Ecto neural progenitor cell (in vitro differentiated cells): ENCODE measurements around the gene TMEM178B.
"Not testable (repeated sequence)": the region's sequence is repeated elsewhere in the genome, so short reads cannot be mapped to it uniquely, and the experiment has no call there.

Experiments used
- DNase-seq: peaks from one replicate; pipeline ENCODE4 v3.0.0-alpha.2; 2018; ENCODE audit warnings: low spot score

Gene TMEM178B

GRCh38 chr7:141185369-141185967 lies 111.6 kb downstream of the TMEM178B start:
- DNase-seq = no peak

GRCh38 chr7:141189231-141189630 lies 115.4 kb downstream of the TMEM178B start:
- DNase-seq = no peak

- DNase-seq = no peak
Observed at GRCh38 chr7:141190495-141190894, 116.6 kb downstream of the TMEM178B start.

GRCh38 chr7:141191277-141191676 lies 117.4 kb downstream of the TMEM178B start:
- no peak for DNase-seq

- DNase-seq = no peak
Observed at GRCh38 chr7:141193066-141193465, 119.2 kb downstream of the TMEM178B start.

GRCh38 chr7:141195722-141196121 lies 121.9 kb downstream of the TMEM178B start:
- not testable (repeated sequence) for DNase-seq

- no peak for DNase-seq
Observed at GRCh38 chr7:141198194-141198958, 124.5 kb downstream of the TMEM178B start.

GRCh38 chr7:141200191-141201108 lies 126.6 kb downstream of the TMEM178B start:
- DNase-seq = no peak

- DNase-seq = no peak
Observed at GRCh38 chr7:141201145-141201885, 127.5 kb downstream of the TMEM178B start.

GRCh38 chr7:141202535-141202934 lies 128.7 kb downstream of the TMEM178B start:
- DNase-seq = no peak

GRCh38 chr7:141203177-141203576 lies 129.3 kb downstream of the TMEM178B start:
- DNase-seq = no peak

GRCh38 chr7:141203586-141203985 lies 129.7 kb downstream of the TMEM178B start:
- no peak for DNase-seq

GRCh38 chr7:141207661-141208060 lies 133.8 kb downstream of the TMEM178B start:
- no peak for DNase-seq

GRCh38 chr7:141208539-141208938 lies 134.7 kb downstream of the TMEM178B start:
- no peak for DNase-seq

GRCh38 chr7:141209454-141209853 lies 135.6 kb downstream of the TMEM178B start:
- no peak for DNase-seq

GRCh38 chr7:141210862-141211261 lies 137.0 kb downstream of the TMEM178B start:
- no peak for DNase-seq

- no peak for DNase-seq
Observed at GRCh38 chr7:141213226-141213625, 139.4 kb downstream of the TMEM178B start.

GRCh38 chr7:141217938-141218337 lies 144.1 kb downstream of the TMEM178B start:
- DNase-seq = no peak

GRCh38 chr7:141218941-141219340 lies 145.1 kb downstream of the TMEM178B start:
- no peak for DNase-seq

- no peak for DNase-seq
Observed at GRCh38 chr7:141220263-141220880, 146.5 kb downstream of the TMEM178B start.

GRCh38 chr7:141221007-141221612 lies 147.2 kb downstream of the TMEM178B start:
- DNase-seq = no peak
